Erythroblast (primary cell): ENCODE measurements around the gene HOXC6.

ENCODE experiments used
- GATA1 ChIP-seq: IDR thresholded peaks from 2 replicates; pipeline ENCODE4 v1.6.1; 2011; ENCODE audit warnings: low read depth, mild to moderate bottlenecking, control low read depth, low read length, moderate library complexity
- POLR2A ChIP-seq: IDR thresholded peaks from 2 replicates; pipeline ENCODE4 v1.6.1; 2011; ENCODE audit warnings: mild to moderate bottlenecking, low read length

DNA sequence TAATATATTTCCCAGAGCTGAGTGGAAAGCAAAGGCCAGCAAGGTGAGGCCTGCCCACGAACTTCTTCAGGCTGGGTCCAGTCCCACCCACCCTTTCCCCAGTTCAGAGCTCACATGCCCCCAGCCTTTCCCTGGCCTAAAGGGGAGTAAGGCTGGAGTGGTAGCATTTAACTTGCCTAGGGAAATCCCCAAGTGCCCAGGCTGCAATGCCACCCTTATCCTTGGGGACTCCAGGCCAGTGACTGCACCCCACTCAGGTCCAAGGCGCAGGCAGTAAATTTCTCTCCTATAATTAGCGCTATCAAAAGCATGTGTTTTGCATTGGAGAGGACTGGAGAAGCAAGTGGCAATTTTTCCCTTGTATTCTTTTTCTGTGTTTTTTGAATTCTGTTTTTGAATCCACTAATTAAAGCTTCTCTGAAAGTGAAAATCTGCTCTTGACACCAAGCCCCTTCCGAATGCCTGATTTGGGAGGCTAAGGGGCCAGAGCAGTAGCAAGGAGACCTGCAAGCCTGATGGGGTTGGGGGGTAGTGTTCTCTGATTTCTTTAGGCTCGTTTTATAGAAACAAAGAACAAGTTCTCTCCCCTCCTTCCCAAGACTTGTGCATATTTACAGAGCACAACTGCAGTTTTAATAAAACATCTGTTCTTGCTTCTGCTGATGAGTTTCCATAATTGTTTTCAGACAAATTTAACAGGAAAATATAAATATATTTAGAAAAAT is 3.5 kb upstream of the HOXC6 start:
- TF ChIP-seq POLR2A (no peak), GATA1 (no peak)
